ENCODE measurements around the gene PRUNE1.
A peak's percentile ranks its signal among the peaks of the same experiment; 100 is the strongest.

PRUNE1 gene

GRCh38 chr1:151006327-151007052 is 1.8 kb upstream of the PRUNE1 start, which contains the start of gene MINDY1:
MINDY1 (minus strand) TSS chr1:151006902; CDS start chr1:151002617, 4,285 bp downstream.
- peak; percentile 63 for DNase-seq

GRCh38 chr1:151007853-151008243 is 401 bp upstream of the PRUNE1 start:
- no peak for DNase-seq

- no peak for DNase-seq
Observed at GRCh38 chr1:151009206-151009587, 948 bp downstream of the PRUNE1 start.

GRCh38 chr1:151009674-151010345 is 1.6 kb downstream of the PRUNE1 start:
- no peak for DNase-seq

- DNase-seq, result no peak
Observed at GRCh38 chr1:151010346-151010726, 2.1 kb downstream of the PRUNE1 start.

- no peak for DNase-seq
Observed at GRCh38 chr1:151011154-151011850, 3.1 kb downstream of the PRUNE1 start.

GRCh38 chr1:151012684-151013471 is 4.6 kb downstream of the PRUNE1 start:
- DNase-seq, result no peak

- no peak for DNase-seq
Observed at GRCh38 chr1:151013518-151013917, 5.3 kb downstream of the PRUNE1 start.

GRCh38 chr1:151024540-151025146 is 16.4 kb downstream of the PRUNE1 start:
- peak; percentile 60 for DNase-seq

- no peak for DNase-seq
Observed at GRCh38 chr1:151026460-151026859, 18.2 kb downstream of the PRUNE1 start.

- no peak for DNase-seq
Observed at GRCh38 chr1:151032164-151032563, 23.9 kb downstream of the PRUNE1 start.

- DNase-seq, result no peak
Observed at GRCh38 chr1:151035167-151035566, 26.9 kb downstream of the PRUNE1 start.

- no peak for DNase-seq
Observed at GRCh38 chr1:151036356-151036755, 28.1 kb downstream of the PRUNE1 start, which contains the start of gene BNIPL. BNIPL (plus strand) TSS chr1:151036586; CDS start chr1:151036726, 140 bp downstream.

GRCh38 chr1:151037032-151037431 is 28.8 kb downstream of the PRUNE1 start:
- no peak for DNase-seq

GRCh38 chr1:151039521-151039920 is 31.3 kb downstream of the PRUNE1 start:
- DNase-seq, result no peak

GRCh38 chr1:151043163-151043562 is 34.9 kb downstream of the PRUNE1 start:
- DNase-seq, result no peak

GRCh38 chr1:151047591-151047924 is 39.3 kb downstream of the PRUNE1 start, which contains the start of gene C1orf56:
C1orf56 (plus strand) TSS chr1:151047751; CDS start chr1:151047848, 97 bp downstream.
- peak; percentile 77 for DNase-seq

GRCh38 chr1:151047925-151048644 is 39.8 kb downstream of the PRUNE1 start:
- DNase-seq, result peak; percentile 57

GRCh38 chr1:151048645-151049032 is 40.4 kb downstream of the PRUNE1 start:
- no peak for DNase-seq

GRCh38 chr1:151049458-151049857 is 41.2 kb downstream of the PRUNE1 start:
- DNase-seq, result no peak

- DNase-seq, result no peak
Observed at GRCh38 chr1:151050051-151050688, 41.9 kb downstream of the PRUNE1 start.

Measured in NCI-H1105 (cell line).